Astrocyte (in vitro differentiated cells and primary cell): ENCODE results near the gene TDP1. TPM values are rescaled to one million over a fixed set of nuclear protein-coding genes. Genes with fewer than 3 reads are reported as not detected.

Experiments
- DNase-seq: peaks from one replicate; pipeline ENCODE4 v3.0.0-alpha.2; 2010; ENCODE audit warnings: low read depth
- FAIRE-seq: peaks from 2 replicates; lab custom pipeline; 2011; peaks lifted over from hg19 to GRCh38; lab: Jason Lieb, UNC
- H2AFZ ChIP-seq: 2 replicates; pipeline ENCODE4 v1.6.0; 2012; ENCODE audit warnings: low read depth, low read length, inconsistent platforms
- H3K27ac ChIP-seq: 2 replicates; pipeline ENCODE4 v1.5.1; 2011; ENCODE audit warnings: low read depth, low read length, inconsistent platforms
- H3K27me3 ChIP-seq: 2 replicates; pipeline ENCODE4 v1.6.0; 2011; ENCODE audit warnings: low read length, inconsistent platforms; ENCODE audit not compliant: insufficient read depth
- H3K36me3 ChIP-seq: 2 replicates; pipeline ENCODE4 v1.5.1; 2011; ENCODE audit warnings: low read length, inconsistent platforms; ENCODE audit not compliant: insufficient read depth
- H3K4me1 ChIP-seq: 2 replicates; pipeline ENCODE4 v1.5.1; 2011; ENCODE audit warnings: low read length, inconsistent platforms; ENCODE audit not compliant: insufficient read depth
- H3K4me2 ChIP-seq: 2 replicates; pipeline ENCODE4 v1.6.0; 2012; ENCODE audit warnings: low read length, inconsistent platforms
- H3K4me3 ChIP-seq: 2 replicates; pipeline ENCODE4 v1.5.1; 2011; ENCODE audit warnings: low read depth, mild to moderate bottlenecking, low read length, inconsistent platforms; ENCODE audit not compliant: insufficient read depth
- H3K79me2 ChIP-seq: 2 replicates; pipeline ENCODE4 v1.6.0; 2012; ENCODE audit warnings: mild to moderate bottlenecking, low read length, inconsistent platforms; ENCODE audit not compliant: insufficient read depth
- H3K9ac ChIP-seq: 2 replicates; pipeline ENCODE4 v1.6.0; 2012; ENCODE audit warnings: mild to moderate bottlenecking, low read length, inconsistent platforms
- H3K9me3 ChIP-seq: 2 replicates; pipeline ENCODE4 v1.5.1; 2012; ENCODE audit warnings: low read depth, mild to moderate bottlenecking, low read length, inconsistent platforms; ENCODE audit not compliant: insufficient read depth
- H4K20me1 ChIP-seq: 2 replicates; pipeline ENCODE4 v1.6.0; 2012; ENCODE audit warnings: low read length, inconsistent platforms; ENCODE audit not compliant: insufficient read depth
- H3K27ac Mint-ChIP-seq: one replicate; pipeline ENCODE4 v1.8.0; 2021; ENCODE audit warnings: mild to moderate bottlenecking, mixed read lengths; ENCODE audit not compliant: unreplicated experiment
- H3K27me3 Mint-ChIP-seq: one replicate; pipeline ENCODE4 v1.8.0; 2021; ENCODE audit warnings: low read depth, mixed read lengths; ENCODE audit not compliant: unreplicated experiment
- H3K36me3 Mint-ChIP-seq: one replicate; pipeline ENCODE4 v1.8.0; 2021; ENCODE audit warnings: low read depth, mixed read lengths; ENCODE audit not compliant: unreplicated experiment
- H3K4me1 Mint-ChIP-seq: one replicate; pipeline ENCODE4 v1.8.0; 2021; ENCODE audit warnings: low read depth, mixed read lengths; ENCODE audit not compliant: unreplicated experiment
- H3K4me3 Mint-ChIP-seq: one replicate; pipeline ENCODE4 v1.8.0; 2021; ENCODE audit warnings: mild to moderate bottlenecking, moderate library complexity, mixed read lengths; ENCODE audit not compliant: unreplicated experiment
- H3K9me3 Mint-ChIP-seq: one replicate; pipeline ENCODE4 v1.8.0; 2021; ENCODE audit warnings: mild to moderate bottlenecking, mixed read lengths; ENCODE audit not compliant: unreplicated experiment
- EZH2 ChIP-seq: IDR thresholded peaks from 2 replicates; pipeline ENCODE4 v1.6.1; 2012; ENCODE audit warnings: mild to moderate bottlenecking, low read length, inconsistent platforms; ENCODE audit not compliant: insufficient read depth
- total RNA-seq: library from RNA; stranded (reverse); gene quantifications from 2 replicates; pipeline ENCODE4 v1.2.1, GENCODE V29; 2021
- TF ChIP-seq, protein P1 (sequence below): IDR thresholded peaks from 2 replicates; pipeline ENCODE4 v1.5.1; 2011; ENCODE audit warnings: low read depth, mild to moderate bottlenecking, inconsistent platforms, low read length, moderate library complexity; ENCODE audit not compliant: insufficient read depth

Gene TDP1
- total RNA-seq, 1 donor from 2014 or later = 17.0 TPM

GRCh38 chr14:89920056-89920455 lies 35.7 kb upstream of the TDP1 start:
- Mint-ChIP-seq H3K4me1 (peaks cover 10% of the 10 kb centered on the region), H3K27me3 (no peaks in the 10 kb centered on the region), H3K36me3 (no peaks in the 10 kb centered on the region), H3K4me3 (no peak overlapping the region), H3K9me3 (no peaks in the 10 kb centered on the region), H3K27ac (no peak overlapping the region)
- H3K36me3 ChIP-seq = peaks cover 3% of the 10 kb centered on the region
- TF ChIP-seq, protein P1, sequence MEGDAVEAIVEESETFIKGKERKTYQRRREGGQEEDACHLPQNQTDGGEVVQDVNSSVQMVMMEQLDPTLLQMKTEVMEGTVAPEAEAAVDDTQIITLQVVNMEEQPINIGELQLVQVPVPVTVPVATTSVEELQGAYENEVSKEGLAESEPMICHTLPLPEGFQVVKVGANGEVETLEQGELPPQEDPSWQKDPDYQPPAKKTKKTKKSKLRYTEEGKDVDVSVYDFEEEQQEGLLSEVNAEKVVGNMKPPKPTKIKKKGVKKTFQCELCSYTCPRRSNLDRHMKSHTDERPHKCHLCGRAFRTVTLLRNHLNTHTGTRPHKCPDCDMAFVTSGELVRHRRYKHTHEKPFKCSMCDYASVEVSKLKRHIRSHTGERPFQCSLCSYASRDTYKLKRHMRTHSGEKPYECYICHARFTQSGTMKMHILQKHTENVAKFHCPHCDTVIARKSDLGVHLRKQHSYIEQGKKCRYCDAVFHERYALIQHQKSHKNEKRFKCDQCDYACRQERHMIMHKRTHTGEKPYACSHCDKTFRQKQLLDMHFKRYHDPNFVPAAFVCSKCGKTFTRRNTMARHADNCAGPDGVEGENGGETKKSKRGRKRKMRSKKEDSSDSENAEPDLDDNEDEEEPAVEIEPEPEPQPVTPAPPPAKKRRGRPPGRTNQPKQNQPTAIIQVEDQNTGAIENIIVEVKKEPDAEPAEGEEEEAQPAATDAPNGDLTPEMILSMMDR = no peak
- no peak for TF ChIP-seq EZH2
- H3K27ac ChIP-seq = no peak overlapping the region
- H3K4me3 ChIP-seq = no peak overlapping the region
- H3K9ac ChIP-seq = no peak overlapping the region
- no peaks in the 10 kb centered on the region for H4K20me1 ChIP-seq
- H3K4me1 ChIP-seq = peaks cover 23% of the 10 kb centered on the region
- H2AFZ ChIP-seq = no peak overlapping the region
- H3K27me3 ChIP-seq = no peaks in the 10 kb centered on the region
- FAIRE-seq (no peak), DNase-seq (peak; percentile 27)
- H3K4me2 ChIP-seq = no peak overlapping the region
- no peaks in the 10 kb centered on the region for H3K79me2 ChIP-seq
- H3K9me3 ChIP-seq = no peaks in the 10 kb centered on the region

- H3K27me3 Mint-ChIP-seq = no peaks in the 10 kb centered on the region
- Histone ChIP-seq H3K27ac (peak overlapping the region; percentile 92), H2AFZ (no peak overlapping the region), H3K27me3 (no peaks in the 10 kb centered on the region), H3K4me1 (peaks cover 23% of the 10 kb centered on the region), H3K4me2 (peak overlapping the region; percentile 24), H3K79me2 (no peaks in the 10 kb centered on the region), H3K36me3 (peaks cover 3% of the 10 kb centered on the region), H3K9me3 (no peaks in the 10 kb centered on the region), H4K20me1 (no peaks in the 10 kb centered on the region), H3K4me3 (no peak overlapping the region), H3K9ac (peak overlapping the region; percentile 48)
- H3K27ac Mint-ChIP-seq = no peak overlapping the region
- H3K4me3 Mint-ChIP-seq = no peak overlapping the region
- no peaks in the 10 kb centered on the region for H3K36me3 Mint-ChIP-seq
- FAIRE-seq = peak; percentile 56
- TF ChIP-seq, protein P1 = no peak
- no peak for TF ChIP-seq EZH2
- no peaks in the 10 kb centered on the region for H3K9me3 Mint-ChIP-seq
- peak; percentile 49 for DNase-seq
- peaks cover 10% of the 10 kb centered on the region for H3K4me1 Mint-ChIP-seq
Measured at GRCh38 chr14:89921346-89921745, 34.4 kb upstream of the TDP1 start.

DNA sequence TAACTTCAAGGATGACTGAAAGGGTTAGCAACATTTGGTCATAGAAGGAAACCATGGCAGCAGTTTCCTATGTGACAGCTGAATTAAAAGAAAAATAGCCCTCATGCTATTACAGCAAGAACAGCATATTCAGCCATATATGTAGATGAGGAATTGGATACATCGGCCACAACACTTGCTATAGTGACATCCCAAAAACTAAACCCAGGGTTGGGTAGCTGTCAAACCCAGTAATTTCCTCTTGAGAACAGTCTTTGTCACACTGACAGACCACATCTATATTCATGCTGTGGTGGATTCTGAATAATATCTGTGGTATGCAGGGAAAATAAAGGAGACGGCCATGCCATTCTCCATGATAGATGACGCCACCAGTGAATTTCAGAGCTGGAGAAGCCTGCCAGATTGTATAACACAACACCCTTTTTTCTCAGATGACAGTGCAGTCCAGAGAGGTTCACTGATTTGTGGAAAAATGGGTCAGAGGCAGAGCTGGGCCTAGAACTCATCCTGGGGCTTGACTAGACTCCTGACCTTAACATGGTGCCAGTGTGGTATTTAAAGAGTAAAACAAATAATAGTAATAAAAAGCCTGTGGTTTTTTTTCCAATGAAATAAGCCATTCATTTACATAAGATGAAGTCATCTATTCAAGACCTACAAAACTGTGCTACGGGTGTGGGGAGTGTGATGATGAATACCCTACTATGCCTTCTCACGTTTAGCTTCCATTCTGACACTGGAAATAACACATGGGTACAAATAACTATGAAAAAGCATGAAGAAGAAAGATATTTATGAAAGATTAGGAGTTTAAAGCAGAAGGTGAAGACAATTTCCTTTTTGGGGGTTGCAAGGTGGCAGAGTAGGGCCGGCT lies 33.5 kb upstream of the TDP1 start:
- TF ChIP-seq EZH2 = no peak
- TF ChIP-seq, protein P1 = no peak
- Mint-ChIP-seq H3K4me3 (no peak overlapping the region), H3K36me3 (no peaks in the 10 kb centered on the region), H3K27me3 (no peaks in the 10 kb centered on the region), H3K4me1 (peaks cover 10% of the 10 kb centered on the region), H3K27ac (peak overlapping the region; percentile 99), H3K9me3 (no peaks in the 10 kb centered on the region)
- no peak overlapping the region for H2AFZ ChIP-seq
- peaks cover 19% of the 10 kb centered on the region for H3K4me1 ChIP-seq
- no peaks in the 10 kb centered on the region for H4K20me1 ChIP-seq
- peak overlapping the region; percentile 70 for H3K9ac ChIP-seq
- peak overlapping the region; percentile 92 for H3K27ac ChIP-seq
- peak overlapping the region; percentile 58 for H3K4me2 ChIP-seq
- no peaks in the 10 kb centered on the region for H3K9me3 ChIP-seq
- H3K4me3 ChIP-seq = no peak overlapping the region
- H3K36me3 ChIP-seq = peaks cover 3% of the 10 kb centered on the region
- DNase-seq (peak; percentile 93), FAIRE-seq (peak; percentile 95)
- no peaks in the 10 kb centered on the region for H3K27me3 ChIP-seq
- H3K79me2 ChIP-seq = no peaks in the 10 kb centered on the region
